Measurements from ENCODE around the gene RAB3IL1. TPM values are rescaled to one million over a fixed set of nuclear protein-coding genes. Genes with fewer than 3 reads are reported as not detected.
"Not testable (repeated sequence)": the region's sequence is repeated elsewhere in the genome, so short reads cannot be mapped to it uniquely, and the experiment has no call there.

RAB3IL1 gene
- total RNA-seq, 2 donors from 2014 or later: 9.7 to 14.9 TPM

- H3K36me3 ChIP-seq (ENCODE audit: control insufficient read depth, insufficient read depth, low read length): no peaks in the 10 kb centered on the region
These were observed 34.0 kb downstream of the RAB3IL1 start for GRCh38 chr11:61883327-61883726.

GRCh38 chr11:61882879-61883278 is 34.5 kb downstream of the RAB3IL1 start:
- TF ChIP-seq CTCF (conservative IDR thresholded peaks at IDR 0.05): no peak

More at GRCh38 chr11:61883327-61883726, 34.0 kb downstream of the RAB3IL1 start:
- H3K9me3 Mint-ChIP-seq: peaks cover 6% of the 10 kb centered on the region
- H3K4me3 ChIP-seq (ENCODE audit: low read length): no peak overlapping the region
- H3K9me3 ChIP-seq (ENCODE audit: control insufficient read depth, low read length): no peaks in the 10 kb centered on the region
- H3K27ac Mint-ChIP-seq: no peak overlapping the region
- no peak for DNase-seq
- H3K4me1 Mint-ChIP-seq: peaks cover 11% of the 10 kb centered on the region
- H3K9ac ChIP-seq (ENCODE audit: extremely low read depth, low read length, poor library complexity, severe bottlenecking): no peak overlapping the region
- no peaks in the 10 kb centered on the region for H3K27me3 Mint-ChIP-seq (ENCODE audit: insufficient read depth)
- no peak overlapping the region for H3K4me3 Mint-ChIP-seq
- WGBS, 2 experiments (ENCODE audit: insufficient coverage in 1 of 2, insufficient read length in 1 of 2): 94% methylated on average over 7 to 10 of the region's 10 CpGs
- H3K27ac ChIP-seq (ENCODE audit: low read depth, low read length): no peak overlapping the region
- H3K36me3 Mint-ChIP-seq (ENCODE audit: low read depth): peaks cover 7% of the 10 kb centered on the region
- H3K27me3 ChIP-seq (ENCODE audit: control insufficient read depth, insufficient read depth, low read length, poor library complexity, severe bottlenecking): no peaks in the 10 kb centered on the region
- peaks cover 4% of the 10 kb centered on the region for H3K4me1 ChIP-seq (ENCODE audit: control insufficient read depth, insufficient read depth, low read length)
- TF ChIP-seq CTCF (conservative IDR thresholded peaks at IDR 0.05): no peak

GRCh38 chr11:61882267-61882666 is 35.1 kb downstream of the RAB3IL1 start:
- H3K36me3 ChIP-seq (ENCODE audit: control insufficient read depth, insufficient read depth, low read length); H3K27me3 ChIP-seq (ENCODE audit: control insufficient read depth, insufficient read depth, low read length, poor library complexity, severe bottlenecking); H3K4me3 ChIP-seq (ENCODE audit: low read length); H3K27me3 Mint-ChIP-seq (ENCODE audit: insufficient read depth); H3K27ac ChIP-seq (ENCODE audit: low read depth, low read length); DNase-seq; H3K9ac ChIP-seq (ENCODE audit: extremely low read depth, low read length, poor library complexity, severe bottlenecking); H3K4me1 ChIP-seq (ENCODE audit: control insufficient read depth, insufficient read depth, low read length); H3K9me3 ChIP-seq (ENCODE audit: control insufficient read depth, low read length); H3K9me3 Mint-ChIP-seq; H3K4me3 Mint-ChIP-seq; H3K27ac Mint-ChIP-seq; H3K36me3 Mint-ChIP-seq (ENCODE audit: low read depth): not testable (repeated sequence)
- peaks cover 11% of the 10 kb centered on the region for H3K4me1 Mint-ChIP-seq
- 93% methylated on average over 3 of the region's 3 CpGs for WGBS, 2 experiments (ENCODE audit: insufficient coverage in 1 of 2, insufficient read length in 1 of 2)

More at GRCh38 chr11:61882879-61883278, 34.5 kb downstream of the RAB3IL1 start:
- Mint-ChIP-seq H3K27ac (no peak overlapping the region), H3K9me3 (peaks cover 6% of the 10 kb centered on the region), H3K36me3 (ENCODE audit: low read depth) (peaks cover 7% of the 10 kb centered on the region), H3K27me3 (ENCODE audit: insufficient read depth) (no peaks in the 10 kb centered on the region), H3K4me3 (no peak overlapping the region), H3K4me1 (peaks cover 11% of the 10 kb centered on the region)
- Histone ChIP-seq H3K4me1 (ENCODE audit: control insufficient read depth, insufficient read depth, low read length) (peaks cover 4% of the 10 kb centered on the region), H3K9ac (ENCODE audit: extremely low read depth, low read length, poor library complexity, severe bottlenecking) (no peak overlapping the region), H3K36me3 (ENCODE audit: control insufficient read depth, insufficient read depth, low read length) (no peaks in the 10 kb centered on the region), H3K4me3 (ENCODE audit: low read length) (no peak overlapping the region), H3K27ac (ENCODE audit: low read depth, low read length) (no peak overlapping the region), H3K27me3 (ENCODE audit: control insufficient read depth, insufficient read depth, low read length, poor library complexity, severe bottlenecking) (no peaks in the 10 kb centered on the region), H3K9me3 (ENCODE audit: control insufficient read depth, low read length) (no peaks in the 10 kb centered on the region)
- 84 to 87% methylated on average over 4 to 6 of the region's 6 CpGs for WGBS, 2 experiments (ENCODE audit: insufficient coverage in 1 of 2, insufficient read length in 1 of 2)
- DNase-seq: no peak

GRCh38 chr11:61881397-61881796 is 36.0 kb downstream of the RAB3IL1 start:
- peaks cover 4% of the 10 kb centered on the region for H3K4me1 ChIP-seq (ENCODE audit: control insufficient read depth, insufficient read depth, low read length)
- no peaks in the 10 kb centered on the region for H3K36me3 ChIP-seq (ENCODE audit: control insufficient read depth, insufficient read depth, low read length)
- no peak overlapping the region for H3K27ac ChIP-seq (ENCODE audit: low read depth, low read length)
- no peaks in the 10 kb centered on the region for H3K27me3 ChIP-seq (ENCODE audit: control insufficient read depth, insufficient read depth, low read length, poor library complexity, severe bottlenecking)
- 50 to 56% methylated on average over 2 to 3 of the region's 3 CpGs for WGBS, 2 experiments (ENCODE audit: insufficient coverage in 1 of 2, insufficient read length in 1 of 2)
- Mint-ChIP-seq H3K27ac (no peak overlapping the region), H3K9me3 (peaks cover 2% of the 10 kb centered on the region), H3K4me1 (peaks cover 11% of the 10 kb centered on the region), H3K27me3 (ENCODE audit: insufficient read depth) (no peaks in the 10 kb centered on the region), H3K36me3 (ENCODE audit: low read depth) (peaks cover 3% of the 10 kb centered on the region), H3K4me3 (peak overlapping the region; percentile 17)
- peak; percentile 69 for DNase-seq
- H3K9ac ChIP-seq (ENCODE audit: extremely low read depth, low read length, poor library complexity, severe bottlenecking): no peak overlapping the region
- no peak for TF ChIP-seq CTCF (conservative IDR thresholded peaks at IDR 0.05)
- H3K4me3 ChIP-seq (ENCODE audit: low read length): no peak overlapping the region
- H3K9me3 ChIP-seq (ENCODE audit: control insufficient read depth, low read length): no peaks in the 10 kb centered on the region

Data from endodermal cell (in vitro differentiated cells).